ENCODE measurements around the gene NR6A1.

- TF ChIP-seq ZC3H11A (IDR thresholded peaks at IDR 0.05) (no peak), POLR2A (IDR thresholded peaks at IDR 0.05; ENCODE audit: low read length) (no peak), RAD21 (conservative IDR thresholded peaks at IDR 0.05 in 1 of 2, IDR thresholded peaks at IDR 0.05 in 1 of 2) (no peak), CHD2 (IDR thresholded peaks at IDR 0.05; ENCODE audit: low read length, partially characterized antibody) (no peak), RCOR1 (IDR thresholded peaks at IDR 0.05; ENCODE audit: low read depth, low read length) (no peak), MYC (IDR thresholded peaks at IDR 0.05; ENCODE audit: borderline replicate concordance, low read length) (no peak), EP300 (IDR thresholded peaks at IDR 0.05) (no peak)
These were observed 38.1 kb upstream of the NR6A1 start for GRCh38 chr9:124809211-124809610.

Measured in A549 (cell line).